G401.6 (cell line): ENCODE measurements around the gene RBMS2.

Experiments
- FAIRE-seq: peaks from 2 replicates; lab custom pipeline; 2012; peaks lifted over from hg19 to GRCh38; lab: Jason Lieb, UNC

Gene RBMS2

DNA sequence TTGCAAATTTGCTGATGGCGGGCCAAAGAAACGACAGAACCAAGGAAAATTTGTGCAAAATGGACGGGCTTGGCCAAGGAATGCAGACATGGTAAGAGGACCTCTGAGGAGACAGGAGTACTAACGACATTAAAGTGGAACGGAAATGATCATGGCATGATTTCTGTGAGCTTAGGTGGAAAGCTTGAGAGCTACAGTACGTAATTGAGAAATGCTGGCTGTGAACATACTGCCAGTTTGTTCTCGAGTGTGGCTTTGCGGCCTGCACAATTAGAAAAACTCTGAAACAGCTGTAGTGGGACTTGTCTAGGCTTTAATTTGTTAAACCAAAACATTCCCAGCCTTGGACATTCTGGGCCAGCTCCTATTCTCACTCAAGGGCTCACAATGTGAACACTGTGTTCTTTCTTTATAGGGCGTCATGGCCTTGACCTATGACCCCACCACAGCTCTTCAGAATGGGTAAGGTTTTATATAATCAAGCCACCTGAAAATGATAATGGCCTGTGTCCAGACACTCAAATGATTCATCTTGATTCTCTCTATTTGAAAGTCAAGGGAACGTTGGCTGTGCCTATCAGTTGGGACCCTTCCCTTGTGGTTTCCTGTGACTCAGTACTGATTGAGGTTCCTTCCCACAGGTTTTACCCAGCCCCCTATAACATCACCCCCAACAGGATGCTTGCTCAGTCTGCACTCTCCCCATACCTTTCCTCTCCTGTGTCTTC is 60.0 kb downstream of the RBMS2 start:
- FAIRE-seq = no peak

GRCh38 chr12:56585098-56585497 is 63.5 kb downstream of the RBMS2 start:
- no peak for FAIRE-seq

DNA sequence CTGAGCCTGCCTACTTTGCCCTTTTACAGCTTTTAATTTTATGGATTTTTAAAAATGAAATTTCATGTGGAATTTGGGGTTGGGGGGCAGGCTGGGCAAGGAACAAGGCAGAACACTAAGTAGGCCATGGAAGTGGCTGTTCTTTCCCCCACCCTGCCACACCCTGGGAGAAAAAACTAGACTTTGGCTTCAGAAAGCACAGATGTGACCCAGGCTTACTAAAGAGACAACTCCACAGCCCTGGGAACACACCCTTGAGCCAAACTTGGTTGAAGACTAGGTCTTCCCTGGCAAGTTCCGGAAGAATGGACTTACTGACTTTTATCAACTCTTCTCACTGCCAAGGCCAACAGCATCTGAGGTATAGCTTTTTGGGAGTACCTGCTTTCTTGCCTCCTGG is 68.2 kb downstream of the RBMS2 start:
- FAIRE-seq = no peak

GRCh38 chr12:56590237-56590830 is 68.7 kb downstream of the RBMS2 start:
- no peak for FAIRE-seq

DNA sequence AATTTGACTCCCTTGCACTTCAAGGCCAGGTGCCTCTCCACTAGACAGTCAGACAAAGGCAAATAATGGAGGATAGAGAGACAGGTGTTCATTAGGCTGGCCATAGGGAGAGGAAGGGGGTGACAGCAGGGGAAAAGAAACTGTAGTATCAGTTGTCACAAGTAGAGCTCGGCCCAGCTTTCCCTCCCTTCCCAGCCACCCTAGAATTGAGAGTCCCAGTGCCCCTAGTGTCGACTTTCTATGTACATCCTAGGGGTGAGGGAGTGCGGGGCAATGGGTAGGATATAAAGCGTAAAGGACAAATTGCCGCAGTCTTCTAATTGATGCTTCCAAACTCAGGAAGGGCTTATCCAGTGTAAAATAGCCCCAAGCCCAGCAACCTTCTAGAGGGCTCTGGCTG is 69.5 kb downstream of the RBMS2 start:
- no peak for FAIRE-seq

- no peak for FAIRE-seq
These were observed 70.3 kb downstream of the RBMS2 start for GRCh38 chr12:56591961-56592360.

DNA sequence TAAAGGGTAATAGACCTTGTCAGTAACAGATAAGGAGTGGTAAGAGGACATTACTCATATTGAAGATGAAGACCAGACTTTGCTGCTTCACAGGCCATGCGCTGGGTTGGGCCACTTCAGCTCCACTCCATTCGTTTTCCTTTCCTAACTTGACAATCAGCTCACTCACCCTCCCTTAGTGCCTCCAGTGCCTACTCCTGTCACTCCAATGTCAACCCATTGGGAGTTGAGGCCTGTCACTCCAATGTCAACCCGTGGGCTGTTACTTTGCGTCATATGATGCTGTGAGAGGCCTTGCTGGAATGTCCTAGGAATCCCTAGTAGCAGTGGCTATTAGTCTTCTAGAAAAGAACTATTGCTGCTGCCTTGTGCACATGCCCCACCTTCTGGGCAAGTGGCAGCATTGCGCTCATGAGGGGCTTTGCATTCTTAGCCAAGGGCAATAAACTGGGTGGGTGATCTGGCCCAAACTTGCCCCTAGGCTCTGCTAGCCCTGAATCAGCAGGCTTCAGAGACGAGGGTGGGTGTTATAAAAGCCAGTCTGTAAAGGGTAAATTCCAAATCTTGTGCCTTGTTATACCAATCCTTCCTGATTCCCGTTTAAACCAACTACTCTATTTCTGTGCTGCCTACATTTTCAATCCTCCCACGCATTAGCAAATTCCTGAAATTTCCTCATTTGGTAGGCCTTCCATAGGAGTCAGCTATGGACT is 72.4 kb downstream of the RBMS2 start:
- FAIRE-seq = peak; percentile 73

GRCh38 chr12:56596815-56597214 is 75.2 kb downstream of the RBMS2 start:
- no peak for FAIRE-seq

DNA sequence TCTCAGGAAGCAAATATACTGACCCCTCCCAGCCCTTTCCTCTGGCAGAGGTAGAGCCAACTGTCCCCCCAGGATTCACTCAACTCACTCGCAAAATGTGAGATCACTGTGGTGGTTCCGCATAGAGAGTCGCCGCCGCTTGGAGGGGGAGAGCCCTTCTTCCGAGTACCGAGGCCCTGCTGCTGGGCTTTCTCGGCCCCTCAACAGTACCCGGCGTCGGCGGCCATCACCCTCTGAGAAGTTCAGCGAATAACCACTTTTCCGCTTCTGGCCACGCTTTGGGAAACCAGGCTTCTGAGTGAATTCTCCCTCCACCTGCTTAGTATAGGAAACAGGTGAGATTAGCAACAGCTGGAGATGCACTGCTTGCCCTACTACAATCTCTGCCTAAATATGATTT is 77.4 kb downstream of the RBMS2 start:
- FAIRE-seq = no peak

- FAIRE-seq = no peak
These were observed 78.2 kb downstream of the RBMS2 start for GRCh38 chr12:56599797-56600196.

- no peak for FAIRE-seq
These were observed 79.1 kb downstream of the RBMS2 start for GRCh38 chr12:56600753-56601152.

- FAIRE-seq = no peak
These were observed 79.9 kb downstream of the RBMS2 start for GRCh38 chr12:56601503-56601902.

- FAIRE-seq = no peak
These were observed 80.6 kb downstream of the RBMS2 start for GRCh38 chr12:56602239-56602638.

DNA sequence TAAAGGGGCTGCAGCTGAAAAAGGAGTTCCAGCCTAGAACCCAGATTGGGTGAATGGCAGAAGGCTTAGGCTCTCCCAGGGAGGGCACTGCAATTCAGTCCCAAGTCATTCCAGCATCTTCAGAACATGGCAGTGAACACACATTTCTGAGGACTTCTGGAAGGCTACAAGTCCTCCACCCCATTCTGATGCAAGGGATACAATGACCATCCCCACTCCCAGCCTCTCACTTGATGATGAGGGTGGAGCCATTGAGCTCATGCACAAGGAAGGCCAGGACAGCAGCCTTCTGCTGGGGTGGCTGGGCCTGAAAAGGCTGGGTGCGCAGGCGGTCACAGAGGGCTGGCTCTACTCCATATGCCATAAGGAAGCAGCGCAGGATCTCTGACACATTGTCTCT is 82.7 kb downstream of the RBMS2 start:
- FAIRE-seq = no peak

DNA sequence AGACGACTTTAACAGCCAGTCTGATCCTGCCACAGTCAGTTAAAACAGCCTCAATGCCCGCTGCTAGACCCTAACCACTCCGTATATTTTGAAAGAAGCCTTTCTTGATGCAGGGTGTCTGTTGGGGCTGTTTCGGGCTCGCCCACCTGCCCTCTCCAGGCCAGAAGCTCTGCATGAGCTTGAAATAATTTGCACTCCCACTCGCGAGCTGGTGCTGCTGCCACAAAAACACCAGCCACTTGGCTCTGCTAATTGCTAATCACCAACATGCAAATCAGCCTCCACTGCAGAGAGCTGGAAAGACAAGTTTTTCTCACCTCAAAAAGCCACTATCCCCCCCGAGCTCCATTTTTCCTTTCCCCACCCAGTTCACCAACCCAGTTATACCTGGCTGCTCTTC is 93.0 kb downstream of the RBMS2 start:
- FAIRE-seq = no peak

GRCh38 chr12:56616244-56616643 is 94.6 kb downstream of the RBMS2 start:
- no peak for FAIRE-seq

GRCh38 chr12:56616925-56617324 is 95.3 kb downstream of the RBMS2 start:
- FAIRE-seq = no peak

DNA sequence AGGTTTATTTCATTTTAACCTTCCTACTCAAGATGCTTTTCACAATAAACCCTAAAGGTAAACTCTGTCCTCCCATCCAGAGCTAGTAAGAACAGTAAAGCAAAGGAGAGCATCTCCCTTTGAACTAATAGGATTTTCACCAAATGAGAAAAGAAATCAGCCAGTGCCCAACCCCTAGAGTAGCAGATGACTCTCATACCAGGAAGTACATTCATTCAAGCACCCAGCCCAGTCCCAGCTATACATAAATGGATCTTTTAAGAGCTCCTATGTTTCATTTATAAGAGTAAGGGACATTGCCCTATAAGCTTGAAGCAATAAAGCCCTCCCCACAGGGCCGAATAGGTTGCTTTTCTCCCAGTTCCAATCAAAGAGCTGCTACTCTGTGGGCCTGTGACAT is 100.9 kb downstream of the RBMS2 start:
- no peak for FAIRE-seq

DNA sequence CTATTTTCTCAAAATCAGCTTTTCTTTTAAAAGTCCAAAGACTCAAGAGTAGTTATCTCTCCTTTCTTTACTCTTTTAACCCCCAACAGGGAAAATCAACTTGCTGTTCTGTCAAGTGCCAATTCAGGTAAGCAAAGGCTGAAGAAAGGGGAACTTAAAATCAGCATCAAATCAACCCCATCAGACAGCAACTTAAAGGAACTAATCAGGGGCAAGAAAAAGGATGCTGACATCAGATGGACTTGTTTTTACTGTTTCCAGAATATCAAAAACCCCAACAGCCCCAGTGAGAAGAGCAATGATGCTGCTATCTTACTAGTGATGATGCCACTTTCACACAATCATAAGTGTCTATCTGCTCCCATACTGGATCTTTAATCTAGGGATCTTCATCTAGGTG is 105.1 kb downstream of the RBMS2 start:
- no peak for FAIRE-seq

DNA sequence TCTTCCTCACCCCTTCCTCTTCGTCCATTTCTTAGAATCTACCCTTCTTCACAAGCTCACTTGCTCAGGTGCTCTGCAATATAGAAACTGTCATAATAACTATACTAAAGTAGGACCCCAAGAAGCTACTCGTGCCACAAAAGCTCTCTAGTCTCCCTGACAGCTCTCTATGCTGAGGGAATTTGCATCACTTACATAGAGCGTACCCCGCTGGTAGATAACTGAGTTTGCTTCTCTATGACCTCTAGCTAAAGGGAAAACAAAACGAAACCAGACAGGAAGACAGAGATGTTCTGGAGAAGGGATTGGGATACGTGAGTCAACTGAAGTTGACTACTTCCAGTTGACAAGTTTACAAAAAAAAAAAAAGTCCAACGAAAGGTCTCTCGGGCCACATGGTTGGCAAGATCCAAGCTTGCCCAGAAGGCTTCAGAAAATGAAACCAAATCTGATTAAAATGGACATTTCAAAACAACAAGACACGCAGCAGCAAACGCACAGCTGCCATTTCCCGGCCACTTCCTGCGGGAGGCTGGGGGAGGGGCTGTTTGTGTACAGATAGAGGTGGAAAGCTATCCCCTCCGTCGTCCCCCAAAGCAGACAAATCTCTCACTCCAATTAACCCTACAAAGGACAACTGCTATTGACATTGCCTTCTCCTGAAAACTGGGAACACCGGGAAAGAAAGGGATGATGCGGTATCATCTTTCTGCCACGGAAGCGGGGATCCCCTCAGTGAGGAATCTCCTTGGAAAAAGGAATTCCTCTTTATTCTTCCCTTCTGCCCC is 107.2 kb downstream of the RBMS2 start:
- no peak for FAIRE-seq

DNA sequence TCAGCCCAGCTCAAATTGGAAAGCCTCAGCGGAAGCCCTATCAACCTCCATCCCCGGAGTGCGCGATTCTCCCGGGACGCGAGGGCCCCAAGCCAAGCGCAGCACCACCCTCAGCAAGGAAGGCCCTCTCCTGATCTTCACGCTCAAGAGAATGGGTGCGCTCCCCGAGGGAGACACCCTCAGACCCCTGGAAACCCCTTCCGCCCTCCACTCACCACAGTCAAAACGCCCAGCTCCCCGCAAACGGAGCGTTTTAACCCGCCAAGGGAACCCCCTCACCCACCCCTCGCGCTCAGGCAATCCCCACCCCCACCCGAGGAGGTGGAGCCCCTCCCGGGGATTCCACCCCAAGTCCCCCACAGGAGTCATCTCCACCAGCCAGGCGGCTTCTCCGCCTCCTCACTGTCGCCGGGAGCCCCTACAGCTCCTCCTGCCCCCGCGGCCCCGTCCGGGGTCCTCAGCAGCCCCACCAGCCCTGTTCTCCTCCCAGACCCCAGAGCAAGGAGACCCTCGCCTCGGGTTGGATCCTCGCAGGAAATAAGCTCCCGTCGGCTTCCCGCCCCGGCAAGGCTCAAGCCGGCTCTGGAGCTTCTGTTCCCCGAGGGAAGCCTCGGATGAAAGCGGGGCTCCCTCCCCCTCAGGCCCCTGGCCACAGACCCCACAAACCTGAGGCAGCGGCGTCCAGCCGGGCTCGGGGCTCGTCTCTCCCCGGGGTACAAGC is 108.0 kb downstream of the RBMS2 start:
- FAIRE-seq = no peak

DNA sequence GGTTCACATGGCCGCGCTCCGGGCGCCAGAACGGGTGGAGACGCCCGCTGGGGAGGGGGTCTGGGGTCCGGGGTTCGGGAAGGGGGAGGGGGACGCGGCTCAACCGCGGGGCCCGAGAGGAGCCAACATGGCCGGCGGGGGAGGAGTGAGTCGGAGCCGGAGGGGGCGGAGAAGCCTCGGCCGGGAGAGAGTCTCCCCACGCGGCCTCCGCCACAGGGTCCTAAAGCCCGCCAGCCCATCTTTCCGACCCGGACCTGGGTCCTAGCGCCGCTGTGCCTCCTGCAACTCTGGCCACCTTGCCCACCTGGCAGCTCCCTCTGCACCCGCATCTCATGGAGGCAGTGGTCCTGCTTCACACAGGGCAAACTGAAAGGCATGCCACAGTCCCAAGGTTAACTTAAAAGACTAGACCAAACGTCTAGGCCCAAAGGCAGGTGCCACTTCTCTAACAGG is 108.6 kb downstream of the RBMS2 start, which contains the start of gene BAZ2A:
BAZ2A (minus strand) TSS at position 147 of the 453 bp plus-strand sequence. CDS start 12,796 bp downstream, outside the sequence.
- FAIRE-seq = no peak
